Renal pelvis (tissue), 4 donors: ENCODE data around the gene NFIX. TPM values are rescaled to one million over a fixed set of nuclear protein-coding genes. Genes with fewer than 3 reads are reported as not detected.

ENCODE experiments used
- DNase-seq: peaks from one replicate; pipeline ENCODE4 v3.0.0-alpha.2; 2013
- polyA plus RNA-seq, 3 donors: library from polyadenylated mRNA; unstranded; fragments of 120-200 nt; gene quantifications; one replicate each; pipeline ENCODE4 v1.2.1, GENCODE V29; 2013; ENCODE audit not compliant: insufficient read length in 3 of 3

The NFIX gene
- polyA plus RNA-seq, 3 donors = 14.8 to 19.2 (median 14.9) TPM

GRCh38 chr19:13146763-13147563 is 151.7 kb downstream of the NFIX start:
- no peak for DNase-seq

Other genes with a start within 250 kb of the NFIX start
- gene BEST2, start 243.7 kb upstream of the NFIX start, polyA plus RNA-seq = under 1 TPM in 1 of 3 donors, not detected in 2; 0.15 TPM
- 10 to 100 TPM; 48.8 to 89.5 (median 81.1) TPM for gene HOOK2, start 219.9 kb upstream of the NFIX start, polyA plus RNA-seq
- gene JUNB, start 204.0 kb upstream of the NFIX start, polyA plus RNA-seq = 10 to 100 TPM; 19.6 to 28.7 (median 20.5) TPM
- gene PRDX2, start 193.7 kb upstream of the NFIX start, polyA plus RNA-seq = 100 to 1,000 TPM; 303 to 365 (median 345) TPM
- 1 to 10 TPM; 4.4 to 5.8 (median 5.8) TPM for gene THSD8, start 193.4 kb upstream of the NFIX start, polyA plus RNA-seq
- gene RNASEH2A, start 188.9 kb upstream of the NFIX start, polyA plus RNA-seq = 10 to 100 TPM; 28.8 to 48.4 (median 46.0) TPM
- not detected for gene RTBDN, start 160.9 kb upstream of the NFIX start, polyA plus RNA-seq
- 1 to 10 TPM; 1.1 to 1.4 (median 1.3) TPM for gene MAST1, start 157.0 kb upstream of the NFIX start, polyA plus RNA-seq
- 10 to 100 TPM in 1 of 3 donors, 1 to 10 TPM in 2; 8.1 to 11.1 (median 9.1) TPM for gene DNASE2, start 114.0 kb upstream of the NFIX start, polyA plus RNA-seq
- gene KLF1, start 108.3 kb upstream of the NFIX start, polyA plus RNA-seq = under 1 TPM; 0.20 to 0.46 (median 0.45) TPM
- 10 to 100 TPM; 33.9 to 42.9 (median 36.7) TPM for gene GCDH, start 104.3 kb upstream of the NFIX start, polyA plus RNA-seq
- 1 to 10 TPM; 2.4 to 6.2 (median 5.5) TPM for gene SYCE2, start 76.2 kb upstream of the NFIX start, polyA plus RNA-seq
- 10 to 100 TPM; 54.6 to 65.4 (median 62.1) TPM for gene FARSA, start 61.8 kb upstream of the NFIX start, polyA plus RNA-seq
- gene CALR, start 56.9 kb upstream of the NFIX start, polyA plus RNA-seq = 1,000 to 10,000 TPM in 1 of 3 donors, 100 to 1,000 TPM in 2; 860 to 1,005 (median 871) TPM
- gene RAD23A, start 49.6 kb upstream of the NFIX start, polyA plus RNA-seq = 10 to 100 TPM; 81.0 to 92.7 (median 89.6) TPM
- gene GADD45GIP1, start 38.3 kb upstream of the NFIX start, polyA plus RNA-seq = 10 to 100 TPM; 36.2 to 54.7 (median 42.6) TPM
- gene DAND5, start 25.9 kb upstream of the NFIX start, polyA plus RNA-seq = under 1 TPM; 0.06 to 0.22 (median 0.19) TPM
- gene LYL1, start 107.4 kb downstream of the NFIX start, polyA plus RNA-seq = 1 to 10 TPM; 5.2 to 7.7 (median 5.7) TPM
- 10 to 100 TPM; 35.0 to 43.9 (median 42.9) TPM for gene TRMT1, start 121.3 kb downstream of the NFIX start, polyA plus RNA-seq
- gene NACC1, start 122.8 kb downstream of the NFIX start, polyA plus RNA-seq = 10 to 100 TPM; 29.1 to 38.3 (median 38.1) TPM
- 10 to 100 TPM; 63.9 to 72.6 (median 64.1) TPM for gene STX10, start 154.9 kb downstream of the NFIX start, polyA plus RNA-seq
- gene IER2, start 154.9 kb downstream of the NFIX start, polyA plus RNA-seq = 10 to 100 TPM; 67.0 to 87.0 (median 73.1) TPM